K562 (cell line): Measurements from ENCODE around the gene ZNRF3. TPM values are rescaled to one million over a fixed set of nuclear protein-coding genes. Genes with fewer than 3 reads are reported as not detected.

Source experiments
- ATAC-seq: fragments of 200-7000 bp; cut with Tn5 transposase; 3 replicates; pipeline ENCODE4 v1.9.1; 2020; ENCODE audit warnings: moderate library complexity
- BruUV-seq: library from RNA; stranded (reverse); fragments of 400-500 nt; replicated peaks from 2 replicates; lab custom pipeline; 2021; lab: Mats Ljungman, UMichigan
- CTCF ChIA-PET: fragments of 300-600 bp; formaldehyde crosslinking; extraction: SDS; loops from one replicate; lab custom pipeline; 2021; ENCODE audit warnings: low intra/inter-chr PET ratio; lab: Yijun Ruan, JAX
- POLR2A ChIA-PET: fragments of 300-600, 350-650 bp; sonication (Branson Sonifier 250); formaldehyde crosslinking; extraction: SDS; loops from one replicate; lab custom pipeline; 2021; ENCODE audit warnings: antibody characterized with exemption, inconsistent platforms; lab: Yijun Ruan, JAX
- DNase-seq, 4 experiments: peaks; one replicate each; pipeline versions ENCODE4 v3.0.0 to v3.0.0-alpha.2; 2011 to 2018; ENCODE audit warnings: low spot score in 3 of 4, mixed read lengths in 3 of 4; ENCODE audit errors: extremely low read depth in 1 of 4
- FAIRE-seq: peaks from 2 replicates; lab custom pipeline; 2011; peaks lifted over from hg19 to GRCh38; lab: Jason Lieb, UNC
- H2AFZ ChIP-seq: 2 replicates; pipeline ENCODE4 v1.6.0; 2011; ENCODE audit warnings: low read depth, low read length, control low read depth, inconsistent platforms
- H3K27ac ChIP-seq: fragments of 200-600 bp; 3 replicates; pipeline ENCODE4 v1.8.0; 2011; ENCODE audit warnings: low read depth, mild to moderate bottlenecking, control low read depth, inconsistent platforms, low read length, moderate library complexity, mixed read lengths; ENCODE audit errors: extremely low read depth
- H3K27me3 ChIP-seq, 2 experiments: fragments of 300-600 bp in 1 of 2; 2 replicates in 1 of 2; 3 replicates in 1 of 2; pipeline versions ENCODE4 v1.6.0 to v1.8.0; 2011; ENCODE audit warnings: inconsistent platforms in 2 of 2, low read length in 2 of 2, mild to moderate bottlenecking in 1 of 2, mixed read lengths in 1 of 2, moderate library complexity in 1 of 2; ENCODE audit not compliant: control insufficient read depth in 2 of 2, insufficient read depth in 2 of 2
- H3K36me3 ChIP-seq: fragments of 300-600 bp; 3 replicates; pipeline ENCODE4 v1.8.0; 2011; ENCODE audit warnings: mild to moderate bottlenecking, low read length, inconsistent platforms; ENCODE audit not compliant: control insufficient read depth, insufficient read depth
- H3K4me1 ChIP-seq, 2 experiments: fragments of 200-600 bp in 1 of 2; replicated peaks in 1 of 2; 2 replicates in 1 of 2; 3 replicates in 1 of 2; pipeline versions ENCODE4 v1.5.1 to v1.8.0; 2011; ENCODE audit warnings: inconsistent platforms in 2 of 2, low read length in 2 of 2, mild to moderate bottlenecking in 1 of 2, mixed read lengths in 1 of 2, moderate library complexity in 1 of 2; ENCODE audit not compliant: control insufficient read depth in 2 of 2, insufficient read depth in 2 of 2
- H3K4me2 ChIP-seq: 2 replicates; pipeline ENCODE4 v1.6.1; 2011; ENCODE audit warnings: low read length, control low read depth, inconsistent platforms, mixed read lengths; ENCODE audit not compliant: insufficient read depth
- H3K4me3 ChIP-seq: fragments of 200-600 bp; sonication (generic), shearing (Covaris generic); 2 replicates; pipeline ENCODE4 v1.5.1; 2016; ENCODE audit warnings: control low read depth, inconsistent platforms
- H3K79me2 ChIP-seq: fragments of 200-600 bp; 3 replicates; pipeline ENCODE4 v1.8.0; 2011; ENCODE audit warnings: low read length, inconsistent platforms; ENCODE audit not compliant: control insufficient read depth, insufficient read depth
- H3K9ac ChIP-seq, 2 experiments: 2 replicates each; pipeline versions ENCODE4 v1.6.0 to v1.6.1; 2011; ENCODE audit warnings: low read depth in 2 of 2, low read length in 2 of 2, control low read depth in 1 of 2, inconsistent platforms in 1 of 2, mild to moderate bottlenecking in 1 of 2, mixed read lengths in 1 of 2; ENCODE audit not compliant: insufficient read depth in 1 of 2
- H3K9me1 ChIP-seq: one replicate; pipeline ENCODE4 v1.6.0; 2011; ENCODE audit warnings: inconsistent platforms, mild to moderate bottlenecking, low read length, moderate library complexity; ENCODE audit not compliant: control insufficient read depth, insufficient read depth
- H3K9me3 ChIP-seq: replicated peaks from 2 replicates; pipeline ENCODE4 v1.5.1; 2011; ENCODE audit warnings: low read depth, low read length, inconsistent platforms; ENCODE audit not compliant: control insufficient read depth, insufficient read depth
- H4K20me1 ChIP-seq: replicated peaks from 2 replicates; pipeline ENCODE4 v1.6.1; 2011; ENCODE audit warnings: low read length, inconsistent platforms, mixed read lengths; ENCODE audit not compliant: control insufficient read depth, insufficient read depth
- BRD4 ChIP-seq: fragments of 200-600 bp; sonication (generic); IDR thresholded peaks from 2 replicates; pipeline ENCODE4 v1.6.1; 2017; ENCODE audit warnings: inconsistent platforms
- COPS2 ChIP-seq: fragments of 450-650 bp; conservative IDR thresholded peaks from 2 replicates; pipeline ENCODE4 v1.6.1; 2016; ENCODE audit warnings: mild to moderate bottlenecking, moderate library complexity
- CXXC5 ChIP-seq: fragments of 250-450 bp; sonication (Bioruptor Pico); IDR thresholded peaks from 2 replicates; pipeline ENCODE4 v1.8.0; 2022; ENCODE audit warnings: inconsistent platforms, mild to moderate bottlenecking, moderate library complexity
- ESRRA ChIP-seq: fragments of 450-650 bp; IDR thresholded peaks from 2 replicates; pipeline ENCODE4 v1.6.1; 2014; ENCODE audit warnings: low read depth, mild to moderate bottlenecking, moderate library complexity, borderline replicate concordance
- ETS2 ChIP-seq: IDR thresholded peaks from 2 replicates; pipeline ENCODE4 v1.6.1; 2016; ENCODE audit warnings: borderline replicate concordance, missing genetic modification characterization, mild to moderate bottlenecking, moderate library complexity, missing compliant biosample characterization; ENCODE audit not compliant: poor library complexity, severe bottlenecking
- FOSL1 ChIP-seq: fragments of 200-800 bp; sonication (Bioruptor generic); conservative IDR thresholded peaks from 2 replicates; pipeline ENCODE4 v1.6.1; 2016; ENCODE audit warnings: missing genetic modification characterization, missing compliant biosample characterization
- FOXJ2 ChIP-seq: fragments of 200-800 bp; sonication (Bioruptor generic); IDR thresholded peaks from 2 replicates; pipeline ENCODE4 v1.6.1; 2016; ENCODE audit warnings: missing genetic modification characterization, missing compliant biosample characterization
- HMGN3 ChIP-seq: IDR thresholded peaks from 2 replicates; pipeline ENCODE4 v1.6.1; 2011; ENCODE audit warnings: borderline replicate concordance, low read depth, mild to moderate bottlenecking, mixed read lengths, low read length; ENCODE audit not compliant: insufficient read length; ENCODE audit errors: extremely low read depth
- NR2F6 ChIP-seq: fragments of 450-650 bp; formaldehyde crosslinking; IDR thresholded peaks from 2 replicates; pipeline ENCODE4 v1.4.0; 2020; ENCODE audit warnings: mild to moderate bottlenecking
- POU5F1 ChIP-seq: fragments of 150-350 bp; IDR thresholded peaks from 2 replicates; pipeline ENCODE4 v1.6.1; 2014; ENCODE audit warnings: borderline replicate concordance, low read length, low read depth, mild to moderate bottlenecking; ENCODE audit not compliant: partially characterized antibody
- PPARD ChIP-seq: fragments of 250-450 bp; sonication (Bioruptor Pico); IDR thresholded peaks from 2 replicates; pipeline ENCODE4 v1.8.0; 2022; ENCODE audit warnings: inconsistent platforms, mild to moderate bottlenecking, moderate library complexity
- SNRNP70 ChIP-seq: fragments of 200-400 bp; formaldehyde crosslinking; optimal IDR thresholded peaks from 2 replicates; pipeline ENCODE3; 2017; ENCODE audit warnings: low read depth, low read length
- TEAD1 ChIP-seq, 2 experiments: fragments of 450-650 bp in 1 of 2; sonication (generic) in 1 of 2; formaldehyde crosslinking; IDR thresholded peaks; 2 replicates each; pipeline versions ENCODE4 v1.4.0 to v1.8.0; 2020 to 2022; ENCODE audit warnings: mild to moderate bottlenecking in 2 of 2, missing genetic modification reagents in 1 of 2
- ZBTB17 ChIP-seq: fragments of 450-650 bp; formaldehyde crosslinking; IDR thresholded peaks from 2 replicates; pipeline ENCODE4 v1.4.0; 2020; ENCODE audit warnings: mild to moderate bottlenecking
- ZNF3 ChIP-seq: fragments of 250-450 bp; sonication (Bioruptor Pico); IDR thresholded peaks from 2 replicates; pipeline ENCODE4 v1.5.0; 2021; ENCODE audit warnings: mild to moderate bottlenecking, moderate library complexity
- ZNF316 ChIP-seq: fragments of 450-650 bp; IDR thresholded peaks from 2 replicates; pipeline ENCODE4 v1.6.1; 2016
- ZNF830 ChIP-seq: fragments of 250-450 bp; sonication (Bioruptor Pico); IDR thresholded peaks from 2 replicates; pipeline ENCODE4 v1.5.0; 2021; ENCODE audit warnings: mild to moderate bottlenecking
- WGBS: fragments of 100-300 bp; shearing (Covaris generic); methylation state at CpG from one replicate; pipeline ENCODE4 v1.1.6; 2016; ENCODE audit warnings: low coverage, mixed read lengths; ENCODE audit not compliant: insufficient coverage; ENCODE audit errors: missing lambda C conversion rate; 5-methylcytosine and 5-hydroxymethylcytosine counted together
- in situ Hi-C: fragments of 300-500 bp; cut with MboI; formaldehyde crosslinking; loops from 4 replicates; pipeline ENCODE4 v1.15.0; 2018; ENCODE audit warnings: inconsistent platforms, mixed read lengths
- intact Hi-C: fragments of 100-400 bp; cut with micrococcal nuclease; formaldehyde crosslinking; loops from 2 replicates; pipeline ENCODE4 v1.14.2; 2022
- polyA plus RNA-seq, 8 experiments: library from polyadenylated mRNA; depleted of rRNA in 4 of 8; stranded (reverse) in 5 of 8; unstranded in 3 of 8; fragments of >200 nt; fragmentation: Nextera tagmentation in 2 of 8; fragmentation: Illumina TruSeq in 1 of 8; extraction: Ambion mirVana in 2 of 8; extraction: Trizol in 1 of 8; gene quantifications; 2 replicates each; pipeline versions ENCODE4 v1.2.1 to v1.2.3, GENCODE V29; 2011 to 2014; ENCODE audit warnings: inconsistent platforms in 1 of 8, missing spikeins in 1 of 8
- total RNA-seq, 7 experiments: library from RNA; depleted of rRNA in 6 of 7; stranded (reverse); fragments of >200 nt in 6 of 7; fragmentation: Illumina TruSeq in 2 of 7; extraction: Trizol in 2 of 7; gene quantifications; 2 replicates each; pipeline versions ENCODE4 v1.2.1 to v1.2.3, GENCODE V29; 2011 to 2021; ENCODE audit warnings: low replicate concordance in 1 of 7
- TF ChIP-seq, protein P1 (sequence below): fragments of 450-650 bp; formaldehyde crosslinking; IDR thresholded peaks from 2 replicates; pipeline ENCODE4 v1.4.0; 2020; ENCODE audit warnings: mild to moderate bottlenecking, moderate library complexity
- TF ChIP-seq, protein P2 (sequence below), 2 experiments: fragments of 450-650 bp in 1 of 2; sonication (generic) in 1 of 2; formaldehyde crosslinking; conservative IDR thresholded peaks; 2 replicates each; pipeline versions ENCODE4 v1.4.0 to v1.8.1; 2020 to 2022; ENCODE audit warnings: mild to moderate bottlenecking in 1 of 2, missing genetic modification reagents in 1 of 2
- TF ChIP-seq, protein P3 (sequence below), 3 experiments: IDR thresholded peaks in 2 of 3; conservative IDR thresholded peaks in 1 of 3; 2 replicates each; pipeline ENCODE4 v1.5.1; 2011 to 2012; ENCODE audit warnings: low read length in 3 of 3, mild to moderate bottlenecking in 3 of 3, control low read depth in 2 of 3, improper control_type of control experiment in 1 of 3, inconsistent platforms in 1 of 3, low read depth in 1 of 3, mixed read lengths in 1 of 3, moderate library complexity in 1 of 3; ENCODE audit not compliant: insufficient read depth in 2 of 3

Gene ZNRF3
- total and polyA plus RNA-seq, 9 of the 15 experiments (the other 6 are each of a cell fraction or from before 2014, with no cell fraction given): 0.41 to 5.9 (median 1.7) TPM

DNA sequence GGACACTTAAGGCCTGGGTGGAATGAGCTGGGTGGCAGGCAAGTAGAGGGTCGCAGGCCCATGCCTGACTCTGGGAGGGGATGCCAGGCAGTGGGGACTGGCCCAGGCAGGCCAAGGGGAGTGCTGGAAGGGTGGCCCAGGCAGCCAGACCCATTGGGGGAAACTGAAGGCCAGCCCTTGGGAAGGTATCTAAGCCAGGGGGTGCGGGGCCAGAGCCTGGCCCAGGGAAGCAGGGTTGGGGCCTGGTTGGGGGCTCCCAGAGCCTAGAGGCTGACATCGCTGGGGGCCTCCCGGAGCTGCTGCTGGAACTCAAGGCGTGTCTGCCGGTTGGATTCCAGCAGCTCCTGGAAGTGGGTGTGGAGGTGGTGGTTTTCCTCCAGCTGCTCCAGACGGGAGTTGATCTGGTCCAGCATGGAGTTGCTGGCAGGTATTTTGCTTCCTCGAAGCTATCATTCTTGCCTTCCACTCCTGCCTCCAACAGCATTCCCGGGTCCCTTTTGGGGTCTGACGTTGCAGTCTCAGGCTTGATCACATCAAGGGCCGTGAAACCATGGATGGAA, 47.7 kb upstream of the ZNRF3 start:
- no peaks in the 10 kb centered on the region for H4K20me1 ChIP-seq
- H3K9ac ChIP-seq: no peak overlapping the region; a peak in 1 of 4 replicates
- no peak for TF ChIP-seq COPS2
- TF ChIP-seq ZNF316: no peak
- no peak for TF ChIP-seq ETS2 (tag)
- TF ChIP-seq ZNF3 (CRISPR knock-in tag): no peak
- no peak for TF ChIP-seq FOSL1 (tag)
- no peak for TF ChIP-seq NR2F6 (CRISPR knock-in tag)
- TF ChIP-seq POU5F1: no peak
- no peak for TF ChIP-seq HMGN3
- no peak for TF ChIP-seq FOXJ2 (tag)
- no peak for TF ChIP-seq BRD4
- no peak for TF ChIP-seq ZNF830 (CRISPR knock-in tag)
- no peak for TF ChIP-seq TEAD1 (CRISPR knock-in tag; IDR thresholded peaks at IDR 0.05)
- TF ChIP-seq CXXC5 (CRISPR knock-in tag): no peak
- TF ChIP-seq SNRNP70: no peak
- TF ChIP-seq PPARD (CRISPR knock-in tag): no peak
- TF ChIP-seq ZBTB17 (CRISPR knock-in tag): no peak
- TF ChIP-seq, protein P1, sequence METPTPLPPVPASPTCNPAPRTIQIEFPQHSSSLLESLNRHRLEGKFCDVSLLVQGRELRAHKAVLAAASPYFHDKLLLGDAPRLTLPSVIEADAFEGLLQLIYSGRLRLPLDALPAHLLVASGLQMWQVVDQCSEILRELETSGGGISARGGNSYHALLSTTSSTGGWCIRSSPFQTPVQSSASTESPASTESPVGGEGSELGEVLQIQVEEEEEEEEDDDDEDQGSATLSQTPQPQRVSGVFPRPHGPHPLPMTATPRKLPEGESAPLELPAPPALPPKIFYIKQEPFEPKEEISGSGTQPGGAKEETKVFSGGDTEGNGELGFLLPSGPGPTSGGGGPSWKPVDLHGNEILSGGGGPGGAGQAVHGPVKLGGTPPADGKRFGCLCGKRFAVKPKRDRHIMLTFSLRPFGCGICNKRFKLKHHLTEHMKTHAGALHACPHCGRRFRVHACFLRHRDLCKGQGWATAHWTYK (CRISPR knock-in tag): no peak
- TF ChIP-seq, protein P2, sequence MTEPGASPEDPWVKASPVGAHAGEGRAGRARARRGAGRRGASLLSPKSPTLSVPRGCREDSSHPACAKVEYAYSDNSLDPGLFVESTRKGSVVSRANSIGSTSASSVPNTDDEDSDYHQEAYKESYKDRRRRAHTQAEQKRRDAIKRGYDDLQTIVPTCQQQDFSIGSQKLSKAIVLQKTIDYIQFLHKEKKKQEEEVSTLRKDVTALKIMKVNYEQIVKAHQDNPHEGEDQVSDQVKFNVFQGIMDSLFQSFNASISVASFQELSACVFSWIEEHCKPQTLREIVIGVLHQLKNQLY (CRISPR knock-in tag; conservative IDR thresholded peaks at IDR 0.05): no peak
- TF ChIP-seq, protein P3, sequence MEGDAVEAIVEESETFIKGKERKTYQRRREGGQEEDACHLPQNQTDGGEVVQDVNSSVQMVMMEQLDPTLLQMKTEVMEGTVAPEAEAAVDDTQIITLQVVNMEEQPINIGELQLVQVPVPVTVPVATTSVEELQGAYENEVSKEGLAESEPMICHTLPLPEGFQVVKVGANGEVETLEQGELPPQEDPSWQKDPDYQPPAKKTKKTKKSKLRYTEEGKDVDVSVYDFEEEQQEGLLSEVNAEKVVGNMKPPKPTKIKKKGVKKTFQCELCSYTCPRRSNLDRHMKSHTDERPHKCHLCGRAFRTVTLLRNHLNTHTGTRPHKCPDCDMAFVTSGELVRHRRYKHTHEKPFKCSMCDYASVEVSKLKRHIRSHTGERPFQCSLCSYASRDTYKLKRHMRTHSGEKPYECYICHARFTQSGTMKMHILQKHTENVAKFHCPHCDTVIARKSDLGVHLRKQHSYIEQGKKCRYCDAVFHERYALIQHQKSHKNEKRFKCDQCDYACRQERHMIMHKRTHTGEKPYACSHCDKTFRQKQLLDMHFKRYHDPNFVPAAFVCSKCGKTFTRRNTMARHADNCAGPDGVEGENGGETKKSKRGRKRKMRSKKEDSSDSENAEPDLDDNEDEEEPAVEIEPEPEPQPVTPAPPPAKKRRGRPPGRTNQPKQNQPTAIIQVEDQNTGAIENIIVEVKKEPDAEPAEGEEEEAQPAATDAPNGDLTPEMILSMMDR (IDR thresholded peaks at IDR 0.05 in 2 of 3, conservative IDR thresholded peaks at IDR 0.05 in 1 of 3; ENCODE audit: insufficient read depth in 2 of 3, low read depth in 1 of 3, low read length in 3 of 3): no peak
- TF ChIP-seq ESRRA: no peak
- H3K9me1 ChIP-seq: no peaks in the 10 kb centered on the region
- peaks cover 0 to 4% of the 10 kb centered on the region in 2 experiments; a peak in 1 of 5 replicates for H3K4me1 ChIP-seq
- H3K27ac ChIP-seq: no peak overlapping the region
- H2AFZ ChIP-seq: no peak overlapping the region
- intact Hi-C loops: no loop called here
- ChIA-PET POLR2A (interaction anchor here (0.6 kb wide), 1 partner anchor 805 kb away, joined by 4 read pairs; no protein-coding TSS in a partner anchor), CTCF (no interaction called here)
- no peaks in the 10 kb centered on the region for H3K9me3 ChIP-seq
- H3K79me2 ChIP-seq: no peaks in the 10 kb centered on the region
- no peaks in the 10 kb centered on the region for H3K27me3 ChIP-seq
- H3K4me2 ChIP-seq: no peak overlapping the region
- no peak for FAIRE-seq
- in situ Hi-C loops: loop anchor here (10.0 kb wide), 1 partner anchor 811 kb away; no protein-coding TSS in a partner anchor
- H3K36me3 ChIP-seq: no peaks in the 10 kb centered on the region
- no peak for DNase-seq
- BruUV-seq: no TSS peak
- 44% methylated on average over 11 of the region's 11 CpGs for WGBS
- ATAC-seq: no peak
- no peak overlapping the region for H3K4me3 ChIP-seq
